Hematopoietic multipotent progenitor cell (in vitro differentiated cells): ENCODE data around the gene CNTNAP4. TPM values are rescaled to one million over a fixed set of nuclear protein-coding genes. Genes with fewer than 3 reads are reported as not detected.
A peak's percentile ranks its signal among the peaks of the same experiment; 100 is the strongest.

Experiments
- DNase-seq, 3 donors: peaks; one replicate each; pipeline ENCODE4 v3.0.0-alpha.2; 2011 to 2015; ENCODE audit warnings: low read depth in 2 of 3, low spot score in 2 of 3
- total RNA-seq: library from RNA; depleted of rRNA; stranded (reverse); fragments of >200 nt; gene quantifications from one replicate; pipeline ENCODE4 v1.2.3, GENCODE V29; 2012

The CNTNAP4 gene
- not detected for total RNA-seq

DNA sequence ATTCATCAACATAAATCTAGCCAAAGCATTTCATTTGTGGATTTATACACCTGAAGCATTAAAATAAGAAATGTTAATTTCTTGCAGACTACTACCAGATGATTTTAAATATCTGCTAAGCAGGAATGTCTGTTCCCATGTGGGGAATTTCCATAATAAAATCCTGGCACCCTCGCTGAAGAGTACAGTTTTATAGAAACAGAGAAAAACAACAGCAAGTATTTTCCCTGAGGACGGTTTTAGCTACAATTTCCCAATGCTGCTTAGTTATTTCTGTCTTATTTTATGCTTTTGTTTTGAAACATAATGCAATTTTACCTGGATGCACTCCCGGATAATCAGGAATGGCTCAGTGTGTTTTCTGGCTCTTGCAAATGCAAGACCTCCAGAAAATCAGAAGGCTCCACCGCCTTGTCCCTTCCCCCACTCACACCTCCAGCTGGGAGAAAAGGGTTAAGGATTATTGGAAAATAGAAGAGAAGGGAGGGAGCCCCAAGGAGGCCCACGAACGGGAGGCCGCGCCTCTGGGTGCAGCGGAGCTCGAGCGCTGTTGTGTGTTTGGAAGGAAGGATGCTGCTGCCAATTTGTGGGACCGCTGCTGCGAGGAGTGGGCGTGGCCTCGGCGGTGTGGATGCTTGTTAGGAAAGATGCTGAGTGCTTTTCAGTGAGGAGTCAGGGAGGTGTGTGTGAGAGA lies at the start of gene CNTNAP4:
Gene CNTNAP4 (plus strand): TSS at position 657 of the 694 bp plus-strand sequence. CDS start 262 bp downstream, outside the sequence.
- DNase-seq = no peak

DNA sequence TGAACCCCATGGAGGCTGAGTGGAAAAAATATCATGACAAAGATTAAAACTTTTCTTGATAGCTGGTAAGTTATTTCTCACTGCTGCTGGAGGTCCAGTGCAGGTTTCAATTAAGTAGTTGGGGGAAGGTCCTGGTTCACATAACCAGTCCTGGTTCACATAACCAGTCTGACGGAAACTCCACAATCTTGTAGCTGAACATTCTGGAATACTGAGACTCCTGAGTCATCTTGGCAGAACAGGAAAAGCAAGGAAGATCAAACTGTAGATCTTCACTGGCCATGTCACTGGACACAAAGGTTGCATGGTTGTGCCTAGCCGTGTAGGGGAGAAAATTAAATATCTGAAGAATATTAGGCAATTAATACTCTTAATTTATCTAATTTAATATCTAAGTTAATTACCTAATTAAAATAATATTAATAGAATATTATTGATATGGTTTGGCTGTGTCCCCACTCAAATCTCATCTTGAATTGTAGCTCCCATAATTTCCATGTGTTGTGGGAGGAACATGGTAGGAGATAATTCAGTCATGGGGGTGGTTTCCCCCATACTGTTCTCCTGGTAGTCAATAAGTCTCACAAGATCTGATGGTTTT lies 48.6 kb upstream of the CNTNAP4 start:
- no peak for DNase-seq

DNA sequence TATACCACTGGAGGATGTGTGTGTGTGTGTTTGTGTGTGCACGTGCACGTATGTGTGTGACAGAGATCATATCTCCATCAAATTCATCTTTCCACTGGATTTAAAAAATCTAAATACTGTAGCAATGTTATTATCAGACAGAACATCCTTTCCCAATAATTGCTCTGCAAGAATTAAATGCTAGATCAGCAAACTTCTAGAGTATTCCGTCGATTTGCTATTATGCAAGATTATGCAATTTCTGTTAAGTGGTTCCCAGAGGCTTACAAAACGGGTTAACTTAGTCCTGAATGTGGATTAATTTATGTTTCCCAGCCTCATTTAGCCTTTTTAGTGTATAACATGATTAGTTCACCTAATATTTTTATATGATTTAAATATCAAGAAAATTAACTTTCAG lies 44.5 kb upstream of the CNTNAP4 start:
- no peak for DNase-seq

DNA sequence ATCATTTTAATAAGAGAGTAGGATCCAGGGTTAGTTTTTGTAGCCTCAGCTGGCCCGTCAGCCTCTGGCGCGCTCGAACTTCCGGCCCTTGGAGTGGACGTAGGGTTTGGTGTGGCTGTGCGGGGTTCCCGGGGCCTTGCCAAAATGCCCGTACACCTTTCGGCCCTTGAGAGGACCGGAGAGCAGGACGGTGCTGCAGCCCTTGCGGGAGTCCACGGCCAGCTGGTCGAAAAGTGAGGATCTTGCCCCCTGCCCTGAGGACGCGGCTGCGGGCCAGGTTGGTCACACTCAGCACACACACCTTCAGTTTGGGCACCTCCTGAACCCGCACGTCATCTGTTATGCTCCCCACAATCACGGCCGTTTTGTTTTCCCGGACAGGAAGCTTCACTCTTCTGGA lies 42.2 kb upstream of the CNTNAP4 start:
- DNase-seq = no peak

DNA sequence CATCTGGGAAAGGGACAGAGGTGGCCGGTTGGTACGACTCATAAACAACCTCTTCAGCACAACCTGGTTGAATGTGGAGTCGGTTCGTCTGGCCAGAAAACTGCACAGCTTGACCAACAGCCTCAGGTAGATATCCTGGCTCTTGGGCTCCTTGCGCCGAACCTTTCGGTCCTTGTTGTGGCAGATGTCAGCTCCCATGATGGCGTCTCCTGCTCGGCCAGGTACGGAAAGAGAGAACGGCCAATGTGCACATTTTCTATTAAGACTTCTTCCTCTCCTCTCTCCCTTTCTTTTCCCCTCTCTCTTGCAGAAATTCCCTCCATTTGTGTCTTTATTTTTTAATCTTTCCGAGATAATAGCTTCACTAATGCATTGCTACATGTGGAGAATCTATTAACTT lies 41.8 kb upstream of the CNTNAP4 start:
- DNase-seq = no peak

DNA sequence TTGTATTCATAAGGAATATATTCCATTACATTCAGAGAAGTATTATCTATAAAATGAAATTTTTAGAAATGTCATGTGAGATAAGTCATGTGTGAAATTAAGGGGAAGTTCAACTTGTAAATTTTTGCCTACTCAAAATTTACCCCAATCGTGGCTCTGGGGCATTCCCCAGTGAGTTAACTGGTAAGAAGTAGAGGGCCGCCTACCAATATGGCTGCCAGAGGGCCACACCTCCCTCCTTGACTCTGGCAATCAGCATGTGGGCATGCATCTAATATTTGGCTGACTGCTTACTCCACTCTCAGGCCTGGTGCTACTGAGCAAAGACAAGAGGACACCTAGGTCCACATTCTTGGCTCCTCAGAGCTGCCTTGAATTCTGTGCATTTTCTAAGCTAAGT lies 39.7 kb upstream of the CNTNAP4 start:
- DNase-seq = no peak

DNA sequence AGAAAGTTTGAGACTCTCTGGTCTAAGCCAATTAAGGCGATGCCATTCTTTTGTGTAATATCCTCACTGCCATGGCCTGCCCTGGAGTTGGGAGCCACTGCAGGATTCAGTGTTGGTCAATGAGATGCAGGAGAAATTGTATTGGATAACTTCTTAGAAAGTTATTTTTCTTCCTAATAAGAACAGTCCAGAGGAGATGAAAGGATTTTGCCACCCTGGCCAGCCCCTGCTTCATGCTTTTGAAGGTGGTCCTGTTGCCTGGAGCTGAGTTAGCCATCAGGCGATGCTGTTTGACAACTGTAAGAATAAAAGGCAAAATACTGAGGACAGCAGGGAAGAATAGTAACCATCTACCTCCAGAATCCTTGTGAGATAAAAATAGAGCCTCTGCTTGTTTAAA lies 35.4 kb upstream of the CNTNAP4 start:
- no peak for DNase-seq

DNA sequence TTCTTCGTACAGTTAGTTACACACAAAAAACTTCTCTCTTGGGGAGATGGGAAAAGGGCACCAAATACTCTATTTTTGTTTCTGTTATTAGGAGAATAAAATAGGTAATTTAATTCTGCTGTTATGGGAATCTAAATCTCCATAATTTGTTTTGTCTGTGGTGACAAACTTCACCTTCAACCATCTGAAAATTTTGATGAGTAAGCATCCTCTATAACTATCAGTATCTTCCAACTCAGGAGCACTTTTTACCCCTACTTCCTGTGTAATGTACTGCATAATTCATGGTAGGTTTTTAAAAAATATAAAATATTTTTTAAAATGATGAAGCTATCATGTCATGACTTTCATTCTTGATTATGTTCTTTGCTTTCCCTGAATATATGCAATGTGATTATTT lies 33.6 kb upstream of the CNTNAP4 start:
- no peak for DNase-seq

DNA sequence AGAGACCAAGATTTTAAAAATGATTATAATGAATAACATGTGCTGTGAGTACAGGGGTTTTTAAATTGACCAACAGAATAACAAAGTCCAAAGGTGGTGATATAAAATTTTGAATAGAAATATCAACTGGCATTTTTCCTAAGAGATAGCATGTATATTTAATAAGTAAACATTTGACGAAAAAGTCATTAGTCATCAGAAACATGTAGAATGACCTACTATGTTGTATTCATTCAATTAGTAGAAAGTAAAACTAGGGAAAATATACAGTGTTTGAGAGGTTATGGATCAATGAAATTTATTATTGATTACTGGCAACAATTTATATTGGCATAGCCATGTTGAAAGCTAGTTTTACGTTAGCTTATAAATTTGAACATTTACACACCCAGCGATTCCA lies 30.6 kb upstream of the CNTNAP4 start:
- no peak for DNase-seq

DNA sequence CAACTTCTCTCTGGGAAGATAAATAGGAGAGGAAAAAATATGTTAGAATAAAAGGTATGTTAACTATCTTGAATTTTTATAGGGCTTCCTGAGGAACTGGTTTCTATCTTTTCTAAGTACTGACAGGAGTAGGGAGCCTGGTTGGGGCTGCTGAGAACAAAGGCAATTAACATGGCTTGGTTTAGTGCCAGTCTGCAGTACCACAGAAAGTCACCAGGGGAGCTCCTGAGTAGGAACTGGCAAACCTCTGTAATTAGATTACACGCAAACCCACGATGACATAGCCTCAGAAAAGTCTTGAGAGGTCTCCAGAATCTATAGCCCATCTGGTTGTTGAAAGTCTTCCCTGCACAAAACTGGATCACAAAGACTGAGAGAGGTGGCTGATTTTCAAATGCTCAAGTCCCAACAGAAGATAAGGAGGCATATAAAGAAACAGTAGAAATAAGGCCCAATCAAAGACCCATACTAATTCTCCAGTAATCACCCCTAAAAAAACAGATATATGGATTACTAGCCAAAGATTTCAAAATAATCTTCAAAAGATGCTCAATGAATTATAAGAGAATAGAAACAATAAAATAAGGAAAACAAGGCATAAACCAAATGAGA lies 11.7 kb upstream of the CNTNAP4 start:
- DNase-seq = peak in 1 of 3 donors; percentile 6

DNA sequence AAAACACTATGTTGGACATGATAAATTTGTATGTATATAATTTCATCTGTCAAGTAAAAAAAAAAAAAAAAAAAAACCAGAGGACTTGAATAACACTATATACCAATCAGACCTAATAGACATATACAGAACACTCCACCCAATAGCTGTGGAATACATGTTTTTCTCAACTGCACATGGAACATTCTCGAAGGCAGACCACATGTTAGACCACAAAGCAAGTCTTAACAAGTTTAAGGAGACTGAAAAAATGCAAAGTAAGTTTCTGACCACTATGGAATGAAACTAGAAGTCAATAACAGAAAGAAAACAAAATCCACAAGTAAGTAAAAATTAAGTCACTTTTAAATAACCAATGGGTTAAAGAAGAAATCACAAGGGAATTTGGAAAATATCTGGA lies 8.4 kb upstream of the CNTNAP4 start:
- no peak for DNase-seq

DNA sequence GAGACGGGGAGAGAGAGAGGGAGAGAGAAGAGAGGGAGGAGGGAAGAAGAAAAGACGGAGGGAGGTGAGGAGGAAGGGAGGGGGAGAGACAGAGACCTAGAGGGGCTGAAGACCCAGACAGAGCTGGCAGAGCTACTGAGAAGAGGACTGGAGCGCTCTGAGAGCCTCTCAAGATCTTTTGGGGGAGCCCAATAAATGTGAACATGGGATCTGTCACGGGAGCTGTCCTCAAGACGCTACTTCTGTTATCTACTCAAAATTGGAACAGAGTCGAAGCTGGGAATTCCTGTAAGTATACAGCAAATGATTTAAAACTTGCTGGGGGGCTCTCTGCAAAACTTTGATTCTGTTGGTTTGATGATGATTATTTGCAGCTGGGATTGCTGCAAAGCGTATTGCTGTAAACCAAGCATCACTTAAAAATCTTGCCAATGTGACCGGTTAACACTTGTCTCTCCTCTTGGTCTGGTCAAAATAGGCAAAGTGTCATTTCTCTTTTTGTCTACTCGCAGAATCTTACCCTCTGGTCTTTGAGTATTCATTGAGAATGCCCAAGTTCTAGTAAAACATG lies 344 bp downstream of the CNTNAP4 start:
- DNase-seq = no peak

DNA sequence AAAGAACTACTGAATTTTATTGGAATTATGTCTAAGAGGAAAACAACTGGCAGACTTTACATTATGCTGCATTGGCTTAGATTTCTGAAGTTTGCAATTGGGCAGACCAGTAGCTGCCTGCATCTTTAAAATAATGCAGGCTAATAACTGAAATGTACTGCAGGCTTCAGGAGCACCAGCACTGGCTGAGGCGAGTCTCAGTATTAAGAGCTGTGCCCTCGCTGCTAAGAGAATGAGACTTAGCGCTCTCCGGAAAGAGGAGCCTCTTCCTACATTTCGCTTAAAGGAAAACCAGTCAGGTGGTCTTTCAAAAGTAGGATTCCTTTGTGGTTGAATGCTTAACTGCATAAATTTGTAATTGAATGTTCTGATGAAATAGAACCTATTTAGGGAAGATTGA lies 885 bp downstream of the CNTNAP4 start:
- no peak for DNase-seq

DNA sequence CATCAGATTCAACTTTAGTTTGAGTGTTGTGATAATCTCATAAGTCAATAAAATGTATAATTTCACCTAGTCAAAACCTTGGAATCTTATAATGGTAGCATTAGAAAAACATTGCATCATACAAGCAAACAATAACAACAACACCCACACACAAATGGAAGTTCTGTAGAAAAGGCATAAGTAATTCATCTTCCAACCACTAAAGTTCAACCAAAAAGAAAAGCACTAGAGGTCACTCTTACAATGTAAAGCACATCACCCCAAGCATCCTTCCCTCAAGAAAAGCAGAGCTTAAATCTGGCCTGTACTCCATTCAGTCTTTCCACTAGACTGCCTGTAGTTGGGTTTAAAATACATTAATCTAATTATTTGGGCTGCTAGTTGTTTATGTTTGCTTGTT lies 1.8 kb downstream of the CNTNAP4 start:
- DNase-seq = no peak

DNA sequence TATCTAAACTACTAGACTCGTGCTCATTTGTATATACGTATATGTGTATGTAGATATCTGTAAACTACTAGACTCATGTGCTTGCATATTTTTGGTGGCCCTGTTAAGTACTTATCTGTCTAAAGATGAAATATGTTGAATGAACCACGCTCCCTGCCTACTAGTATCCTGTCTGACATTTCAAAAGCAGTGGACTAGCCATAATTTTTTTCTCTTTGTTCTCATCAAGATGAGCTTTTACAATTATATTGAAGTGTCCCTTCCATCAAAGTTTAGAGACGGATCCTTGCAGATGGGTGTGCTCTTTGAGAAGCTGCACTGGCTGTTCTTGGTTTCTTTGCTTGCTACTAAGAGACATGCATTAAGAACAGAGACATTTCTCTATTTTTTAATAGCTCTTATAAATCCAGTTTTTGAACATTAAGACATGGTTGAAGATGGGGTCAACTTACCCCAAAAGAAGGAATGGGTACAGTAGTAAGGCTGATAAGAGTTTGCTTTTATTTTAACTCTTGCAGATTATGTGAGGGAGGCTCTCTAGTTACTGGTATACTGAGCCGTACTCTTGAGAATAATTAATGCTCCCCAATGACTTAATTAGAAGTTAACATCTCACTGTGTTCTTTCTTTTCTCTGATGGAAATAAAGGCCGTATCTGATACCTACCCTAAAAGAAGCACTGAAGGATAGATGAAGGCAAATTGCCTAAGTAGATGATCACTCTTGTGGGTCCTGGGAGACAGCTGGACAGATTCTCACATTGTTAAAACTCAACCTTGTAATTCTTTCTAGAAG lies 3.4 kb downstream of the CNTNAP4 start:
- DNase-seq = no peak

DNA sequence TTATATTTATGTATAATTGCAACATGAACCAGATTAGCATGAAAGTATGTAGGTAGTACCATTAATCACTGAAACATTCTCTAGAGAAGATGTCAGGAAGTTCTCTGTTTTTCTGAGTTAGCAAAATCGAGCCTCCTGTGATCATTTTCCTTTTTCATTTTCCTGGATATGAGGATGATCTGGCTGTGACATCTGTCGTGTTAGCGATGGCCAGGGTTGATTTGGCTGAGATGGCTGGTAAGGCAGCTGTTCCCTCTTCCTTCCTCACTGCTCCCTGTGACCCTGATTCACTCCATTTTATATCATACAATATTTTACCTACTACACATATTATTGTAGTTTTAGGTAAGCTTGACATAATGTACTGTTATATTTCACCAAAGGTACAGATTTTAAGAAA lies 10.3 kb downstream of the CNTNAP4 start:
- no peak for DNase-seq

DNA sequence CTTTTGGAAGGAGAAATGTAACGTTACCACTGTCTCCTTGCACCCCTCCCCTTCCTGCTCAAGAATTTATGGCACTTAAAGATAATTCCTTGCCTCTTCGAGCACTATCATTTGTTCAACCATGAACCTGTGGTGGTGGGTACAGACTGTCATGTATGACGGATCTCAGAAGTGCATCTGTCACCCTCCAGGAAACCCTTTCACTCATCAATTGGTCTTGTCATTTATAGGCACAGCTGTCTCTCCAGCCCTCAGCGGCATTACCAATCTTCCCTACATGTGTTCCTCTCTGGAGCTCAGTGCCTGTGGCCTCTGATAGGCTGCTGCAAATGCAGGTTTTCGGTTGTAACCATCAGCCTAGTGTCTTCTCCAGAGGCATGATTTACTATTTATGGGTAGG lies 15.0 kb downstream of the CNTNAP4 start:
- DNase-seq = no peak

DNA sequence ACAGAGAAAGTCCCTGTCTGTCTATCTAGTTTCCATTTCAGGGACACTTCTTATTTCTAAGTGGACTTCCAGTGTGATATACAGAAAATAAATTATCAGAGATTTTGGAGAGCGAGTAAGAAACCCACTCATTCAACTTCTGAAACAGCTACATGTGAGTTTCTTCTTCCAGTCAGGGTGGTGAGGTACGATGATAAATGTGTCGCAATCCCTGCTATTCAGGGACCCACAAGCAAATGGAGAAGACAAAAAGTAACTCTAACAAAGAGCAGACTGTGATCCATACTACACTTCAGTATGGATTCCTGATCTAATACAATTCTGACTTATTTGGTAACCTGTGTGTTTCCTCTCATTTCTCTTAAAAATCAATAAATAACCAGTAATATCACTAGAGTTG lies 16.8 kb downstream of the CNTNAP4 start:
- no peak for DNase-seq

DNA sequence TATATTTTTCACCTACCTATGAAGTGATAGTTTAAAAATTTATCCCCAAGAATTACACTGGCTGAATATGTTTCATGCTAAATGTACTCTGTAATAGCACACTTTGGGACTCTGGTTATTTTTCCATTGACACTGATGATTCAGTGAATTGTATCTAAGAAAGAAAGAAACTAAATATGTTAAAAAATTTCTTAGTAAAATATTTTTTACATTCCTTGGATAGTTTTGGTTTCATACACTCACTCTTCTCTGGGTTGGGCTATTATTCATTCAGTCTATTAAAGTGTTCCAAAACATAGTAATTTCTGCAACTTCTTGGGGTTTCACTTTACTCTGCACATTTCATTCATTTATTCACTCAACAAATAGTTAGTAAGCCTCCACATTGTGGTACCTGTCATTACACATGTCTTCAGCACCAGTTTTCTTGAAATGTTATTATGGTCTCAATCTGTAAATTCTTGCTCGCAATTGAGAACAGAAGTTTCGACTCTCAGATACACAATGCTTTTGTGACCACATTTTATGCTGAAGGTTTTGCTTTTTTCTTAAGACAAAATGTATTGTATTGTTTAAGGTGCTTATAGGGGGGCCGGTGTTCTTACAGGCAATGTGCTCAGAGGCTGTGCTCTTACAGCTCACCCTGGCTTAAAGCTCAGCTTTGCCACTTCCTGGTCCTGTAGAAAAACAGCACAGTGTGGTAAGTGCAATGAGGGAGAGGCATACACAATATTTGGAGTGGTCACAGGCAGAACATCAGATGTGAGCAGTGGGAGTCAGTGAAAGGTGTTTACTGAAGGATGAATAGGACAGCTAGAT lies 17.4 kb downstream of the CNTNAP4 start:
- no peak for DNase-seq

DNA sequence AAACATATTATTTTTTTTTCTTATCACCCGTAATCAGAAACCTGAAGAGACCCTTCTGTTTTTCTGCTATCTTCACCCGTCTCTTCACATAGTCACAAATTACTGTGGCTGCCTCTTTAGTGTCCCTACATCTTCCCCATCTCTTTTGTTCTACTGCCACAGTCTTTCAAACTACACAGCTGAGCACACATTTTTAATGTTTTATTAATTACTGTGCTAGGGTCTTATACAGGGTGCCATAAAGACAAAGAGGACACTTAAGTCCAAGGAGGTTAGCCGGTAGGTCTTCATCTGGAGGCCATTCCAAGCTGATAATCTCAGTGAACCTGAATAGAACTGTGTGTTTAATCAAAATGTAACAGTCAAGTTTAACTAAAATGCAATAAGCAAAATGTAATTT lies 20.7 kb downstream of the CNTNAP4 start:
- DNase-seq = no peak
